Measurements from ENCODE around the gene TRABD. TPM values are rescaled to one million over a fixed set of nuclear protein-coding genes. Genes with fewer than 3 reads are reported as not detected.
A peak's percentile ranks its signal among the peaks of the same experiment; 100 is the strongest.
"Not testable (repeated sequence)": the region's sequence is repeated elsewhere in the genome, so short reads cannot be mapped to it uniquely, and the experiment has no call there.

Gene TRABD
- total RNA-seq, 1 donor from 2014 or later = 35.7 TPM

DNA sequence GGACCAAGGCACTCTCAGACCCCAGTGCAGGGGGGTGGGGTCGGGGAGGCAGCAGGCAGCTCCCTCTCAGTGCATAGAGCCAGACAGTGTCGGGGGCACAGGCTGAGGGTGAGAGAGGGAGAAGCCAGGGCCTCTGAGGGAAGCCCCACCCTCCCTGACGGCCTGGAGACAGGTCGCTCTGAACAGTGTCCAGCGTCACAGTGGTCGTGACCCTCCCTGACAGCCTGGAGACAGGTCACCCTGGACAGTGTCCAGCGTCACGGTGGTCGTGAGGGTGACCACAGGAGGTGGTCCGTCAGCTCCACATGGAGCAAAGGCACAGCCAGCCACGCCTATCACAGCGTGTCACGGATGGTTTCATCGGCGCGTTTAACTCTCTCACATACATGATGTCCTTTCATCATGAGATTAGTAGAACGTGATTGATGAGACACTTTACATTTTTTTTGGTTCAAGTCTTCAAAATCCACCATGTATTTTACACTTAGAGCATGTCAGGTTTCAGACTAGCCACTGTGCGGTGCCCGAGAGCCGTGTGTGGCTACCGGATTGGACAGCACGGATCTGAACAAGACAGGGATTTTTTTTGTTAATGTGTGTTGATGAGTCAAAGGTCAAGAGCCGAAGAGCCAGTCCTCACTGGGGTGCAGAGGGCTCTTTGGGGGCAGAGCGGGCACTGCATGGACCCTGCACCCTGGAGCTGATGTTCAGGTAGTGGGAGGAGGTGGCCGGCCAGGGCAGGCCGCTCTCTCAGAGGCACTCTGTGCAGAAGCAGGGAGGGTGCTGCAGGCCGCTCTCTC is 39.1 kb upstream of the TRABD start:
- no peak for TF ChIP-seq EZH2 (IDR thresholded peaks at IDR 0.05; ENCODE audit: insufficient read depth, low read length)
- TF ChIP-seq, protein P1, sequence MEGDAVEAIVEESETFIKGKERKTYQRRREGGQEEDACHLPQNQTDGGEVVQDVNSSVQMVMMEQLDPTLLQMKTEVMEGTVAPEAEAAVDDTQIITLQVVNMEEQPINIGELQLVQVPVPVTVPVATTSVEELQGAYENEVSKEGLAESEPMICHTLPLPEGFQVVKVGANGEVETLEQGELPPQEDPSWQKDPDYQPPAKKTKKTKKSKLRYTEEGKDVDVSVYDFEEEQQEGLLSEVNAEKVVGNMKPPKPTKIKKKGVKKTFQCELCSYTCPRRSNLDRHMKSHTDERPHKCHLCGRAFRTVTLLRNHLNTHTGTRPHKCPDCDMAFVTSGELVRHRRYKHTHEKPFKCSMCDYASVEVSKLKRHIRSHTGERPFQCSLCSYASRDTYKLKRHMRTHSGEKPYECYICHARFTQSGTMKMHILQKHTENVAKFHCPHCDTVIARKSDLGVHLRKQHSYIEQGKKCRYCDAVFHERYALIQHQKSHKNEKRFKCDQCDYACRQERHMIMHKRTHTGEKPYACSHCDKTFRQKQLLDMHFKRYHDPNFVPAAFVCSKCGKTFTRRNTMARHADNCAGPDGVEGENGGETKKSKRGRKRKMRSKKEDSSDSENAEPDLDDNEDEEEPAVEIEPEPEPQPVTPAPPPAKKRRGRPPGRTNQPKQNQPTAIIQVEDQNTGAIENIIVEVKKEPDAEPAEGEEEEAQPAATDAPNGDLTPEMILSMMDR (IDR thresholded peaks at IDR 0.05; ENCODE audit: insufficient read depth, low read depth, low read length) = peak; percentile 82
- H3K4me2 ChIP-seq (ENCODE audit: low read length) = no peak overlapping the region
- H3K79me2 ChIP-seq (ENCODE audit: insufficient read depth, low read length) = no peaks in the 10 kb centered on the region
- no peaks in the 10 kb centered on the region for H3K36me3 ChIP-seq (ENCODE audit: insufficient read depth, low read length)
- no peak overlapping the region for H3K4me3 Mint-ChIP-seq (ENCODE audit: unreplicated experiment)
- H3K27me3 ChIP-seq (ENCODE audit: insufficient read depth, low read length) = no peaks in the 10 kb centered on the region
- H3K9me3 ChIP-seq (ENCODE audit: insufficient read depth, low read depth, low read length) = no peaks in the 10 kb centered on the region
- H3K9ac ChIP-seq (ENCODE audit: low read length) = no peak overlapping the region
- peaks cover 8% of the 10 kb centered on the region for H3K4me1 ChIP-seq (ENCODE audit: insufficient read depth, low read length)
- no peaks in the 10 kb centered on the region for H3K9me3 Mint-ChIP-seq (ENCODE audit: unreplicated experiment)
- DNase-seq (ENCODE audit: low read depth) (peak; percentile 41), FAIRE-seq (peak; percentile 9)
- no peak overlapping the region for H3K27ac Mint-ChIP-seq (ENCODE audit: unreplicated experiment)
- peaks cover 9% of the 10 kb centered on the region for H3K4me1 Mint-ChIP-seq (ENCODE audit: low read depth, unreplicated experiment)
- peaks cover 15% of the 10 kb centered on the region for H3K27me3 Mint-ChIP-seq (ENCODE audit: low read depth, unreplicated experiment)
- no peaks in the 10 kb centered on the region for H3K36me3 Mint-ChIP-seq (ENCODE audit: low read depth, unreplicated experiment)
- no peak overlapping the region for H2AFZ ChIP-seq (ENCODE audit: low read depth, low read length)
- H3K27ac ChIP-seq (ENCODE audit: low read depth, low read length) = no peak overlapping the region
- no peak overlapping the region for H3K4me3 ChIP-seq (ENCODE audit: insufficient read depth, low read depth, low read length)
- peaks cover 2% of the 10 kb centered on the region for H4K20me1 ChIP-seq (ENCODE audit: insufficient read depth, low read length)

DNA sequence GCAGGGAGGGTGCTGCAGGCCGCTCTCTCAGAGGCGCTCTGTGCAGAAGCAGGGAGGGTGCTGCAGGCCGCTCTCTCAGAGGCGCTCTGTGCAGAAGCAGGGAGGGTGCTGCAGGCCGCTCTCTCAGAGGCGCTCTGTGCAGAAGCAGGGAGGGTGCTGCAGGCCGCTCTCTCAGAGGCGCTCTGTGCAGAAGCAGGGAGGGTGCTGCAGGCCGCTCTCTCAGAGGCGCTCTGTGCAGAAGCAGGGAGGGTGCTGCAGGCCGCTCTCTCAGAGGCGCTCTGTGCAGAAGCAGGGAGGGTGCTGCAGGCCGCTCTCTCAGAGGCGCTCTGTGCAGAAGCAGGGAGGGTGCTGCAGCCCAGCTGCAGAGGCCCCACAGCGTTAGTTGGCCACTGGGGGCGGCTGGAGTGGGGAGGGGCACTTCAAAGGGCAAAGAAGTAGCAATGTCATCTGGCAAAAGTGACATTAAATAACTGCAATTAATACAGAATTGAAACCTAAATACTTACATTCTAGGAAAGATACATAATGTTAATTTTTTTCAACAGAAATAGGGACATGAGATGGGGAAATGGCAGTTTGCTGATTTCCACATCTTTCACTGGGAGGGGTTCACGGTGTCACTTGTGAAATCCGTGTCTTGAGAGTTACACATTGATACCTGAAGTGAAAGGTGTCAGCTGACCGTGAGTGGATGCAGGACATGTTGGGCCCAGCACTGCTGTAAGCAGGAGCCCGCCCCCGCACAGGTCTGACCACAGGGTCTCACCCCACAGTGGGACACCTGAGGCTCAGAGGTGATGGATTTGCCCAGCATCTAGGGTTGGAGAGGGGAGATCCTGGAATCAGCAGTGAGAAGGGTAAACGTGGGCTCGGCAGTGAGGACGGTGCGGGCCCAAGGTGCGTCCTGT is 38.2 kb upstream of the TRABD start:
- H3K36me3 Mint-ChIP-seq (ENCODE audit: low read depth, unreplicated experiment); H3K27ac ChIP-seq (ENCODE audit: low read depth, low read length); H3K4me1 ChIP-seq (ENCODE audit: insufficient read depth, low read length); H2AFZ ChIP-seq (ENCODE audit: low read depth, low read length); H3K27me3 ChIP-seq (ENCODE audit: insufficient read depth, low read length); FAIRE-seq; DNase-seq (ENCODE audit: low read depth); H3K4me1 Mint-ChIP-seq (ENCODE audit: low read depth, unreplicated experiment); H3K27ac Mint-ChIP-seq (ENCODE audit: unreplicated experiment); H3K4me3 ChIP-seq (ENCODE audit: insufficient read depth, low read depth, low read length); H3K9me3 Mint-ChIP-seq (ENCODE audit: unreplicated experiment); H3K4me3 Mint-ChIP-seq (ENCODE audit: unreplicated experiment); H3K36me3 ChIP-seq (ENCODE audit: insufficient read depth, low read length); H4K20me1 ChIP-seq (ENCODE audit: insufficient read depth, low read length); H3K9ac ChIP-seq (ENCODE audit: low read length); H3K9me3 ChIP-seq (ENCODE audit: insufficient read depth, low read depth, low read length); H3K4me2 ChIP-seq (ENCODE audit: low read length); H3K79me2 ChIP-seq (ENCODE audit: insufficient read depth, low read length): not testable (repeated sequence)
- peaks cover 16% of the 10 kb centered on the region for H3K27me3 Mint-ChIP-seq (ENCODE audit: low read depth, unreplicated experiment)

DNA sequence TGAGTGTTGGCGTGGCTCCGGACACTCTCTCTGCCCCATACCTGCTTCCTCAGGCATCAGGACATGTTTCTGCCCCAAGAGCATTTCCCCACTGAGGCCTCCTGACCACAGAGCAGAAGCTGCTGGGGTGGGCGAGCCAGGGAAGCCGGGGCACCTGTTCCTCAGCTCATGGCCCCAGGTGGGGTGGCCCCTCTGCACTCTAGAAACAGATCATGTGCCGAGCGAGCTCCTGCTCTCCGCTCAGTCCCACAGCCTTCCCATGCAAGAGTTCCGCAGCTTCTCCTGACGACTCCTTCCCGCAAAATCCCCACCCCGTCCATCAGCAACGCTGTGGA is 37.6 kb upstream of the TRABD start:
- peaks cover 17% of the 10 kb centered on the region for H3K27me3 Mint-ChIP-seq (ENCODE audit: low read depth, unreplicated experiment)
- TF ChIP-seq EZH2 (IDR thresholded peaks at IDR 0.05; ENCODE audit: insufficient read depth, low read length) = no peak
- TF ChIP-seq, protein P1 (IDR thresholded peaks at IDR 0.05; ENCODE audit: insufficient read depth, low read depth, low read length) = no peak
- Histone ChIP-seq H3K79me2 (ENCODE audit: insufficient read depth, low read length) (no peaks in the 10 kb centered on the region), H4K20me1 (ENCODE audit: insufficient read depth, low read length) (peaks cover 2% of the 10 kb centered on the region), H3K36me3 (ENCODE audit: insufficient read depth, low read length) (no peaks in the 10 kb centered on the region), H3K4me3 (ENCODE audit: insufficient read depth, low read depth, low read length) (no peak overlapping the region), H2AFZ (ENCODE audit: low read depth, low read length) (no peak overlapping the region), H3K4me1 (ENCODE audit: insufficient read depth, low read length) (peaks cover 8% of the 10 kb centered on the region), H3K9me3 (ENCODE audit: insufficient read depth, low read depth, low read length) (no peaks in the 10 kb centered on the region), H3K27me3 (ENCODE audit: insufficient read depth, low read length) (no peaks in the 10 kb centered on the region), H3K9ac (ENCODE audit: low read length) (no peak overlapping the region), H3K27ac (ENCODE audit: low read depth, low read length) (no peak overlapping the region), H3K4me2 (ENCODE audit: low read length) (no peak overlapping the region)
- H3K27ac Mint-ChIP-seq (ENCODE audit: unreplicated experiment) = no peak overlapping the region
- no peak overlapping the region for H3K4me3 Mint-ChIP-seq (ENCODE audit: unreplicated experiment)
- H3K36me3 Mint-ChIP-seq (ENCODE audit: low read depth, unreplicated experiment) = no peaks in the 10 kb centered on the region
- H3K9me3 Mint-ChIP-seq (ENCODE audit: unreplicated experiment) = no peaks in the 10 kb centered on the region
- FAIRE-seq (no peak), DNase-seq (ENCODE audit: low read depth) (no peak)
- peaks cover 9% of the 10 kb centered on the region for H3K4me1 Mint-ChIP-seq (ENCODE audit: low read depth, unreplicated experiment)
